Left lung (tissue), 10 donors: ENCODE results near the gene AIG1. TPM values are rescaled to one million over a fixed set of nuclear protein-coding genes. Genes with fewer than 3 reads are reported as not detected.

Source experiments
- ATAC-seq: fragments of 200-7000 bp; cut with Tn5 transposase; one replicate; pipeline ENCODE4 v1.9.1; 2020; ENCODE audit warnings: moderate library complexity
- DNase-seq, 4 donors: peaks; one replicate each; pipeline ENCODE4 v3.0.0-alpha.2; 2013 to 2020
- H3K27ac ChIP-seq, 2 donors: fragments of 200-600 bp; sonication (generic) in 1 of 2; one replicate each; pipeline versions ENCODE4 v1.5.0 to v1.8.0; 2020 to 2021
- H3K27me3 ChIP-seq, 2 donors: fragments of 200-600 bp; sonication (generic) in 1 of 2; one replicate each; pipeline versions ENCODE4 v1.5.0 to v1.8.0; 2020 to 2021
- H3K36me3 ChIP-seq, 2 donors: fragments of 200-600 bp; sonication (generic) in 1 of 2; one replicate each; pipeline versions ENCODE4 v1.5.0 to v1.8.0; 2020 to 2021
- H3K4me1 ChIP-seq, 2 donors: fragments of 200-600 bp; one replicate each; pipeline ENCODE4 v1.8.0; 2021
- H3K4me3 ChIP-seq, 2 donors: fragments of 200-600 bp; sonication (generic) in 1 of 2; one replicate each; pipeline versions ENCODE4 v1.5.0 to v1.8.0; 2020 to 2021; ENCODE audit warnings: mild to moderate bottlenecking in 1 of 2
- H3K9me3 ChIP-seq, 2 donors: fragments of 200-600 bp; sonication (generic) in 1 of 2; one replicate each; pipeline versions ENCODE4 v1.5.0 to v1.8.0; 2020 to 2021
- intact Hi-C, 2 donors: fragments of 100-400 bp; cut with DNase I; formaldehyde crosslinking; loops; one replicate each; pipeline versions ENCODE4 v1.11.2 to v1.14.2; 2022
- polyA plus RNA-seq, 6 donors: library from polyadenylated mRNA; unstranded; fragments of 120-200 nt; gene quantifications; one replicate each; pipeline ENCODE4 v1.2.1, GENCODE V29; 2013; ENCODE audit not compliant: insufficient read length in 6 of 6
- total RNA-seq, 2 donors: library from RNA; stranded (reverse); fragmentation: NEBNext Ultra II Directional; extraction: Animal tissue kit (Norgen Biotek cat#: 25700); gene quantifications; one replicate each; pipeline ENCODE4 v1.2.1, GENCODE V29; 2021
- TF ChIP-seq, protein P1 (sequence below), 2 donors: fragments of 200-600 bp; sonication (generic) in 1 of 2; IDR thresholded peaks; one replicate each; pipeline versions ENCODE4 v1.5.0 to v1.8.0; 2021; ENCODE audit warnings: antibody characterized with exemption in 2 of 2
- donor health status: DM: no; HTN: yes; CAD: no.
- donor health status: DM: no; HTN: no; CAD: no.

AIG1 gene
- total and polyA plus RNA-seq, 8 donors: 34.7 to 45.4 (median 36.8) TPM

DNA sequence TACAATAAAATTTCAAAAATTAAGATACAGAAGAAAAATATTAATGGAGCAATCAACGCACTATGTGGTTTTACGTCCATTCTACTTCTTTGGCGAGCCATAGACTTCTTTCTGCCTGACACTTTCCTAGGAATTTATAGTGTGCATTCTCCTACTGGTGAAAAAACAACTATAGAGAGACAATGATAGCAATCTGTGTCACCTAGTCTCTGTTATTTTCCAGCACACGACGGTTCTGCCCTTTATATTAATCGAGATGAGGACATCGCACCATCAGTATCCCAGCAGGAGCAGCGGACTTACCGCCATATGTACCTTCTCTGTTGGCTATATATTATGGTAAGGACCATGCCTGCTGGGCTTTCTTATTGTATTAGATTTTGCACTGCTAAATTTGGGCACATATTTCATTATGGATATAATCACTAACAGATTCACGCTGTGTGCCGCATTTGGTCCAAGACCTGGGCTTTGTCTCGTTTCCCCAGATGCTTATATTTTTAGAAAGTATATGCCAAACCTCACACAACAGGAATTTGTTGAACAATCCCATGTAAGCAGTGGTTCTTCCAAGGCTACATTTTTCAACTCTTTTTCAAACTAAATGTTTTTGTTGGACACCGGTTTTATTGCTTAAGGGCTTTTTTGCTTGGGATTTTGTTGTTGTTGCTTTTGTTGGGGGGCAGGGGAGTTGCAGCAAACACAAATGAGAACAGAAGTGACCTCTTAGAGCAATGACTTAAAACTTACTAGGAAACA lies 223.4 kb downstream of the AIG1 start:
- ATAC-seq (no peak), DNase-seq (no peak)
- no peaks in the 10 kb centered on the region for H3K9me3 ChIP-seq
- no peaks in the 10 kb centered on the region for H3K36me3 ChIP-seq
- intact Hi-C loops: no loop called here
- H3K4me1 ChIP-seq: no peaks in the 10 kb centered on the region
- no peak overlapping the region for H3K4me3 ChIP-seq
- TF ChIP-seq, protein P1, sequence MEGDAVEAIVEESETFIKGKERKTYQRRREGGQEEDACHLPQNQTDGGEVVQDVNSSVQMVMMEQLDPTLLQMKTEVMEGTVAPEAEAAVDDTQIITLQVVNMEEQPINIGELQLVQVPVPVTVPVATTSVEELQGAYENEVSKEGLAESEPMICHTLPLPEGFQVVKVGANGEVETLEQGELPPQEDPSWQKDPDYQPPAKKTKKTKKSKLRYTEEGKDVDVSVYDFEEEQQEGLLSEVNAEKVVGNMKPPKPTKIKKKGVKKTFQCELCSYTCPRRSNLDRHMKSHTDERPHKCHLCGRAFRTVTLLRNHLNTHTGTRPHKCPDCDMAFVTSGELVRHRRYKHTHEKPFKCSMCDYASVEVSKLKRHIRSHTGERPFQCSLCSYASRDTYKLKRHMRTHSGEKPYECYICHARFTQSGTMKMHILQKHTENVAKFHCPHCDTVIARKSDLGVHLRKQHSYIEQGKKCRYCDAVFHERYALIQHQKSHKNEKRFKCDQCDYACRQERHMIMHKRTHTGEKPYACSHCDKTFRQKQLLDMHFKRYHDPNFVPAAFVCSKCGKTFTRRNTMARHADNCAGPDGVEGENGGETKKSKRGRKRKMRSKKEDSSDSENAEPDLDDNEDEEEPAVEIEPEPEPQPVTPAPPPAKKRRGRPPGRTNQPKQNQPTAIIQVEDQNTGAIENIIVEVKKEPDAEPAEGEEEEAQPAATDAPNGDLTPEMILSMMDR (IDR thresholded peaks at IDR 0.05): no peak
- no peaks in the 10 kb centered on the region for H3K27me3 ChIP-seq
- H3K27ac ChIP-seq: no peak overlapping the region

- H3K27ac ChIP-seq: no peak overlapping the region
- ATAC-seq (no peak), DNase-seq (peak in 1 of 4 donors; percentile 23)
- TF ChIP-seq, protein P1 (IDR thresholded peaks at IDR 0.05): no peak
- no peak overlapping the region for H3K4me3 ChIP-seq
- no peaks in the 10 kb centered on the region for H3K4me1 ChIP-seq
- H3K9me3 ChIP-seq: no peaks in the 10 kb centered on the region
- H3K27me3 ChIP-seq: no peaks in the 10 kb centered on the region
- intact Hi-C loops: no loop called here
- H3K36me3 ChIP-seq: no peaks in the 10 kb centered on the region
These were observed 225.6 kb downstream of the AIG1 start for GRCh38 chr6:143286251-143286795.

- no peak overlapping the region for H3K27ac ChIP-seq
- no peaks in the 10 kb centered on the region for H3K27me3 ChIP-seq
- no peaks in the 10 kb centered on the region for H3K4me1 ChIP-seq
- H3K9me3 ChIP-seq: no peaks in the 10 kb centered on the region
- intact Hi-C loops: no loop called here
- no peaks in the 10 kb centered on the region for H3K36me3 ChIP-seq
- ATAC-seq: no peak
- no peak for DNase-seq
- H3K4me3 ChIP-seq: no peak overlapping the region
- TF ChIP-seq, protein P1 (IDR thresholded peaks at IDR 0.05): no peak
These were observed 228.2 kb downstream of the AIG1 start for GRCh38 chr6:143288923-143289322.

DNA sequence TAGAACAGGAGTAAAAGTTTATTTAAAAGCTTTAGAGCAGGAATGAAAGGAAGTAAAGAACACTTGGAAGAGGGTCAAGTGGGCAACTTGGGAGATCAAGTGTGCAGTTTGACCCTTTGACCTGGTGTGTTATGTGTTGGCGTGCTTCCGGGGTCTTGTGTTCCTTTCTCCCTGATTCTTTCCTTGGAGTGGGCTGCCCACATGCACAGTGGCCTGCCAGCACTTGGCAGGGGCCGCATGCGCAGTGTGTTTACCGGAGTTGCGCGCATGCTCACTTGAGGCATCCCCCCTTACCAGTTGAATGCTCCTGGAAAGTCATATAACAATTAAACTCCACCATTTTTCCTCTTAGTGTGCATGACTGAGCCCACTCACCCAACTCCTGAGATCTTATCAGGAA lies 229.5 kb downstream of the AIG1 start:
- DNase-seq (peak in 1 of 4 donors; percentile 35), ATAC-seq (peak; percentile 47)
- TF ChIP-seq, protein P1 (IDR thresholded peaks at IDR 0.05): no peak
- no peak overlapping the region for H3K27ac ChIP-seq
- no peaks in the 10 kb centered on the region for H3K4me1 ChIP-seq
- H3K27me3 ChIP-seq: no peaks in the 10 kb centered on the region
- no peak overlapping the region for H3K4me3 ChIP-seq
- no peaks in the 10 kb centered on the region for H3K36me3 ChIP-seq
- no peaks in the 10 kb centered on the region for H3K9me3 ChIP-seq
- intact Hi-C loops: no loop called here

GRCh38 chr6:143293523-143293922 lies 232.8 kb downstream of the AIG1 start:
- Histone ChIP-seq H3K27ac (no peak overlapping the region), H3K9me3 (no peaks in the 10 kb centered on the region), H3K4me3 (no peak overlapping the region), H3K4me1 (no peaks in the 10 kb centered on the region), H3K27me3 (no peaks in the 10 kb centered on the region), H3K36me3 (no peaks in the 10 kb centered on the region)
- ATAC-seq: no peak
- TF ChIP-seq, protein P1 (IDR thresholded peaks at IDR 0.05): no peak
- intact Hi-C loops: no loop called here
- DNase-seq: no peak
